Mononuclear cell (primary cell): ENCODE measurements around the gene ZNF483. TPM values are rescaled to one million over a fixed set of nuclear protein-coding genes. Genes with fewer than 3 reads are reported as not detected.
A peak's percentile ranks its signal among the peaks of the same experiment; 100 is the strongest.
"Not testable (repeated sequence)": the region's sequence is repeated elsewhere in the genome, so short reads cannot be mapped to it uniquely, and the experiment has no call there.

Experiments used
- H3K27me3 ChIP-seq: 2 replicates; pipeline ENCODE4 v1.6.0; 2011; ENCODE audit warnings: low read length, control low read depth; ENCODE audit not compliant: insufficient read depth
- H3K4me1 ChIP-seq: 2 replicates; pipeline ENCODE4 v1.5.1; 2011; ENCODE audit warnings: mild to moderate bottlenecking, low read length, control low read depth; ENCODE audit not compliant: insufficient read depth
- H3K4me3 ChIP-seq: 2 replicates; pipeline ENCODE4 v1.5.1; 2011; ENCODE audit warnings: mild to moderate bottlenecking, low read length, moderate library complexity
- H3K9me3 ChIP-seq: 2 replicates; pipeline ENCODE4 v1.5.1; 2011; ENCODE audit warnings: low read depth, mild to moderate bottlenecking, control low read depth, low read length
- total RNA-seq: library from RNA; depleted of rRNA; stranded (reverse); fragments of >200 nt; gene quantifications from one replicate; pipeline ENCODE4 v1.2.3, GENCODE V29; 2012

The ZNF483 gene
- total RNA-seq, 1 donor = 29.9 TPM

GRCh38 chr9:111516061-111516465, 8.9 kb upstream of the ZNF483 start:
- H3K27me3 ChIP-seq = no peaks in the 10 kb centered on the region
- H3K4me1 ChIP-seq = no peaks in the 10 kb centered on the region
- no peaks in the 10 kb centered on the region for H3K9me3 ChIP-seq

GRCh38 chr9:111524731-111525055, 286 bp upstream of the ZNF483 start:
- Histone ChIP-seq H3K4me3 (peak overlapping the region; percentile 55), H3K27me3 (peaks cover 5% of the 10 kb centered on the region), H3K9me3 (no peaks in the 10 kb centered on the region), H3K4me1 (peaks cover 16% of the 10 kb centered on the region)

More at GRCh38 chr9:111516061-111516465, 8.9 kb upstream of the ZNF483 start:
- no peak overlapping the region for H3K4me3 ChIP-seq

- no peak overlapping the region for H3K4me3 ChIP-seq
- H3K4me1 ChIP-seq = peaks cover 16% of the 10 kb centered on the region
- no peaks in the 10 kb centered on the region for H3K9me3 ChIP-seq
- H3K27me3 ChIP-seq = peaks cover 5% of the 10 kb centered on the region
Observed at GRCh38 chr9:111527347-111527746, 2.4 kb downstream of the ZNF483 start.

- H3K4me3 ChIP-seq = no peak overlapping the region
- peaks cover 5% of the 10 kb centered on the region for H3K27me3 ChIP-seq
- no peaks in the 10 kb centered on the region for H3K9me3 ChIP-seq
- H3K4me1 ChIP-seq = peaks cover 14% of the 10 kb centered on the region
Observed at GRCh38 chr9:111529787-111530186, 4.8 kb downstream of the ZNF483 start.

GRCh38 chr9:111531716-111532115, 6.7 kb downstream of the ZNF483 start:
- Histone ChIP-seq H3K27me3 (no peaks in the 10 kb centered on the region), H3K4me3 (no peak overlapping the region), H3K9me3 (peaks cover under 1% of the 10 kb centered on the region), H3K4me1 (no peaks in the 10 kb centered on the region)

GRCh38 chr9:111533099-111533790, 8.3 kb downstream of the ZNF483 start:
- H3K4me1 ChIP-seq = no peaks in the 10 kb centered on the region
- H3K9me3 ChIP-seq = peaks cover 16% of the 10 kb centered on the region
- no peaks in the 10 kb centered on the region for H3K27me3 ChIP-seq
- no peak overlapping the region for H3K4me3 ChIP-seq

GRCh38 chr9:111542497-111543254, 17.7 kb downstream of the ZNF483 start:
- Histone ChIP-seq H3K4me3 (no peak overlapping the region), H3K27me3 (no peaks in the 10 kb centered on the region), H3K4me1 (no peaks in the 10 kb centered on the region), H3K9me3 (peaks cover 87% of the 10 kb centered on the region)

- H3K9me3 ChIP-seq = peaks cover 90% of the 10 kb centered on the region
- no peaks in the 10 kb centered on the region for H3K27me3 ChIP-seq
- H3K4me3 ChIP-seq = no peak overlapping the region
- no peaks in the 10 kb centered on the region for H3K4me1 ChIP-seq
Observed at GRCh38 chr9:111548623-111549022, 23.6 kb downstream of the ZNF483 start.

GRCh38 chr9:111555425-111555824, 30.4 kb downstream of the ZNF483 start:
- not testable (repeated sequence) for H3K27me3 ChIP-seq, H3K4me3 ChIP-seq, H3K4me1 ChIP-seq
- H3K9me3 ChIP-seq = peaks cover 37% of the 10 kb centered on the region

- Histone ChIP-seq H3K4me1 (no peaks in the 10 kb centered on the region), H3K9me3 (peaks cover 10% of the 10 kb centered on the region), H3K4me3 (no peak overlapping the region), H3K27me3 (no peaks in the 10 kb centered on the region)
Observed at GRCh38 chr9:111559000-111559610, 34.1 kb downstream of the ZNF483 start.

- H3K9me3 ChIP-seq = no peaks in the 10 kb centered on the region
- no peak overlapping the region for H3K4me3 ChIP-seq
- H3K27me3 ChIP-seq = no peaks in the 10 kb centered on the region
- H3K4me1 ChIP-seq = no peaks in the 10 kb centered on the region
Observed at GRCh38 chr9:111561165-111561719, 36.3 kb downstream of the ZNF483 start.

- no peaks in the 10 kb centered on the region for H3K27me3 ChIP-seq
- H3K9me3 ChIP-seq = peaks cover 6% of the 10 kb centered on the region
- no peaks in the 10 kb centered on the region for H3K4me1 ChIP-seq
- no peak overlapping the region for H3K4me3 ChIP-seq
Observed at GRCh38 chr9:111566234-111566633, 41.3 kb downstream of the ZNF483 start.

GRCh38 chr9:111568127-111568526, 43.1 kb downstream of the ZNF483 start:
- H3K4me3 ChIP-seq, H3K9me3 ChIP-seq, H3K4me1 ChIP-seq, H3K27me3 ChIP-seq: not testable (repeated sequence)

- Histone ChIP-seq H3K27me3 (no peaks in the 10 kb centered on the region), H3K4me1 (no peaks in the 10 kb centered on the region), H3K4me3 (no peak overlapping the region), H3K9me3 (peaks cover 6% of the 10 kb centered on the region)
Observed at GRCh38 chr9:111572950-111573604, 48.1 kb downstream of the ZNF483 start.

- H3K4me3 ChIP-seq = no peak overlapping the region
- H3K27me3 ChIP-seq = no peaks in the 10 kb centered on the region
- no peaks in the 10 kb centered on the region for H3K4me1 ChIP-seq
- no peaks in the 10 kb centered on the region for H3K9me3 ChIP-seq
Observed at GRCh38 chr9:111582888-111583287, 57.9 kb downstream of the ZNF483 start.
